Left forelimb (tissue), 1 donor: ENCODE data around the gene ZDHHC6.
"Not testable (repeated sequence)": the region's sequence is repeated elsewhere in the genome, so short reads cannot be mapped to it uniquely, and the experiment has no call there.

Experiments used
- DNase-seq: peaks from one replicate; pipeline ENCODE4 v3.0.0-alpha.2; 2018; ENCODE audit warnings: low spot score

ZDHHC6 gene

GRCh38 chr10:112446855-112447619 is at the start of gene ZDHHC6, which contains the start of gene VTI1A:
ZDHHC6 (minus strand) TSS chr10:112446914; CDS start chr10:112445436, 1,478 bp downstream.
VTI1A (plus strand) TSS chr10:112447215; CDS start chr10:112447374, 159 bp downstream.
- peak; percentile 92 for DNase-seq

- no peak for DNase-seq
These were observed 46.0 kb upstream of the ZDHHC6 start for GRCh38 chr10:112492736-112493135.

GRCh38 chr10:112491144-112491543 is 44.4 kb upstream of the ZDHHC6 start:
- DNase-seq, result no peak

GRCh38 chr10:112490545-112490944 is 43.8 kb upstream of the ZDHHC6 start:
- DNase-seq, result no peak

- no peak for DNase-seq
These were observed 41.2 kb upstream of the ZDHHC6 start for GRCh38 chr10:112487964-112488363.

GRCh38 chr10:112484399-112484798 is 37.7 kb upstream of the ZDHHC6 start:
- DNase-seq, result no peak

- DNase-seq, result no peak
These were observed 34.9 kb upstream of the ZDHHC6 start for GRCh38 chr10:112481602-112482001.

GRCh38 chr10:112475575-112476218 is 29.0 kb upstream of the ZDHHC6 start:
- no peak for DNase-seq

- no peak for DNase-seq
These were observed 25.3 kb upstream of the ZDHHC6 start for GRCh38 chr10:112471878-112472487.

GRCh38 chr10:112467541-112468075 is 20.9 kb upstream of the ZDHHC6 start:
- DNase-seq, result no peak

GRCh38 chr10:112466802-112467201 is 20.1 kb upstream of the ZDHHC6 start:
- DNase-seq, result no peak

- DNase-seq, result no peak
These were observed 18.7 kb upstream of the ZDHHC6 start for GRCh38 chr10:112465299-112465883.

GRCh38 chr10:112464074-112464473 is 17.4 kb upstream of the ZDHHC6 start:
- DNase-seq, result not testable (repeated sequence)

GRCh38 chr10:112461029-112461887 is 14.5 kb upstream of the ZDHHC6 start:
- DNase-seq, result no peak

- no peak for DNase-seq
These were observed 13.7 kb upstream of the ZDHHC6 start for GRCh38 chr10:112460366-112460765.

- no peak for DNase-seq
These were observed 9.8 kb upstream of the ZDHHC6 start for GRCh38 chr10:112456533-112456932.

- DNase-seq, result no peak
These were observed 8.4 kb upstream of the ZDHHC6 start for GRCh38 chr10:112454910-112455779.

- no peak for DNase-seq
These were observed 2.2 kb upstream of the ZDHHC6 start for GRCh38 chr10:112448888-112449287.

GRCh38 chr10:112447620-112447928 is 860 bp upstream of the ZDHHC6 start:
- DNase-seq, result no peak

GRCh38 chr10:112446055-112446854 is 459 bp downstream of the ZDHHC6 start:
- DNase-seq, result no peak
